HG02943 (cell line): ENCODE results near the gene DMD.
"Not testable (repeated sequence)": the region's sequence is repeated elsewhere in the genome, so short reads cannot be mapped to it uniquely, and the experiment has no call there.

Experiments used
- ATAC-seq: cut with Tn5 transposase; IDR thresholded peaks from one replicate; pipeline ENCODE4 v1.9.1; 2021; ENCODE audit warnings: mild to moderate bottlenecking, low read depth, moderate library complexity; ENCODE audit not compliant: unreplicated experiment

DMD gene

DNA sequence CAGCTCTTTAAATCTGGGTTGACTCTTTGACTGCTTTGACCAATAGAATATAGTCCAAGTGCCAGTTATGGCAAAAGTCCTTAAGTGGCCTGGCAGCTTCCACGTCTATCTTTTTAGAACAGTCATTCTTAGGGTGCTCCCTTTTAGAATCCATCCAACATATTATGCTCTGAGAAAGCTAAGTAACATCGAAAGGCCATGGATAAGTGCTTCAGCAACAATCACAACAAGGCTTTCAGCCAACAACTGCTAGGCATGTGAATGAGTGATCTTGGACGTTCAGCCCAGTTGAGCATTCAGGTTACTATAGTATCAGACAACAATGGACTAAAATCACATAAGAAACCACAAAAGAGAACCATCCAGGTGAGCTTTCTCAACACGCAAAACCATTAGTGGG is 818.7 kb downstream of the DMD start:
- ATAC-seq, result no peak

DNA sequence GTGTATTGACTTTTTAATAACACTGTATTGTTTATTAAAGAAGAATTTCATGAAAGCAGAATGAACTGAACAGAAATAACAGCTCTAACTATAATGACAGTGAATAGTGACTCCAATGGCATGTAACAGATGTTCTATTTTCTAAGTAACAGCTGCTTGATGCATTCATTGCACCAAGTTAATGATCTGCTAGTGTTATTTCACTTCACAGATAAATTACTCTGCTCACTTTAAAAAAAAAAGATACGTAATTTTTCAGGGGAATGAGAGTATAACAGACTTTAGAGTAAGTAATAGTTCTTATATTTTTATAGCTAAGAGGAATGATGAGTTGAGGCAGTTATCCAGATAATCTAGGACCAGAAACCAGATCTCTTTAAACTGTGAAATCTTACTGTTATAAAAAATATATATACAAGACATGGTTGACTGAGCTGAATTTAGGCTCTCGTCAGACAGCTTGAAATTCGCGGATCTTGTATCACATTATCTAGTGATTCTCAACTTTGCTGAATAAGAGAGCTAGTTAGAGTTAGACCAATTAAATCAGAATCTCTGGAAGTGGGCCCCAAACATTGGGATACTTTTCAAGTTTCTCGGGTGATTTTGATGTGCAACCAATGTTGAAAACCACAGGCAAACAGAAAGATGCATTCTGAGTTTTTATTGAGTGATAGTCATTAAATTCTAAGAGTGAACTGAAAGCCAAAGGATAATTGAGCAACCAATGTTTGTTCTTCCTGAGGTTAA is 840.7 kb downstream of the DMD start:
- ATAC-seq, result no peak

DNA sequence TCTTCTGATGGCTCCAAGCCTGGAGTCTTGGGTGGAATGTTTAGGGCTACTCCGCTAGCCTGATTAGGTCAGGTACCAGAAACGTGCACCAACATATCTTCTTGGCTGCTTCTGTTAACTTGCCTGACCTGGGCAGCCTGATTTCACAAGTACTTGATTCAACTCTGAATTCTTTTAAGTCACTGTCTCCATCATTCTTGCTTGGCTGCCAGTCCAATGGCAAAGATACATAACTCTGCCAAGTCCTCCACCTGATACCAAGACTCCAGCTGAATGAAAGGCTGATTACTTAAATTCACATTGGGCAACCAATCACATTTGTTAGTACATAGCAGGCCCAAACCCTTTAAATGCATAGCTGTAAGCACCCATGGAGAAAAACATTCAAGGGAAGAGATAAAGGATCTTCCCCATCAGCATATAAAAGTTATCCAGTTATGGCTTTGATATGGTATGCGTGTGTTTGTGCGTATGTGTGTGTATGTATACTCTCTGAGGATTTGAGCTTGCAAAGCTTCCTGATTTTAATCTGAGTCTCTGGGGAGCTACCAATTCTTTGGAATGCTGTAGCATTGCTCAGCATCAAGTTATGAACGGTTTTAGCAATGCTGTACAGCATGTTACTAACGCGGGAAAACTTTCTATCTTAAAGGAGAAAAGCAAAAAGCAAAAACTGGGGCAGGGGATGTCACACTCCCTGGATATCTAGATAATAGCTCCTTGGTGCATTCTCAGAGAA is 917.2 kb downstream of the DMD start:
- no peak for ATAC-seq

DNA sequence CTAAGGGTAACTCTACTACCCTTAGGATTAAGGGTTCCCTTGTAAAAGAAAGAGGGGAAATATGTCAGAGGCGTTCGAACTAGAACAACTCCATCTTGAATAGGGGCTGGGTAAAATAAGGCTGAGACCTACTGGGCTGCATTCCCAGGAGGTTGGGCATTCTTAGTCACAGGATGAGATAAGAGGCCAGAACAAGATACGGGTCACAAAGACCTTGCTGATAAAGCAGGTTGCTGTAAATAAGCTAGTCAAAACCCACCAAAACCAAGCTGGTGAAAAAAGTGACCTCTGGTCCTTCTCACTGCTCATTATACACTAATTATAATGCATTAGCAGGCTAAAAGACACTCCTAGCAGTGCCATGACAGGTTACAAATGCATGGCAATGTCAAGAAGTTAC is 922.0 kb downstream of the DMD start:
- no peak for ATAC-seq

- ATAC-seq, result no peak
These were observed 929.5 kb downstream of the DMD start for GRCh38 chrX:32281853-32282252.

DNA sequence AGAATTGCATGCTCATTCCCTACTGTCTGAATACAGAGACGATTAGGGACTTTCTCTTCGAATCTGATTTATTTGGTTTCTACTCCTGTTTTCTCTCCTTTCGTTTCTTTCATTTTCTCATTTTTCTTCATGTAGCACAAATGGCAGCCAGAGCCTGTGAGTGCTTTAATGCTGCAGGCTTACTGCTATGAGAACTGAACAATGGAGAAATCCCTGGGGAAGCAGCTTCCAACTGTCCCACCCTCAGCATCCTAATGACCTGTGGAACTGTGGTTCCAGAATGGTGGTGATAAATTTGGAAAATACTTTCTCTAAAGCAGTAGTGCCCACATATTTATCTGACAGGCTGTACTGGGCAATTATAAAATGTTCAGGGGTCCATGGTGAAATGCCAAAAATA is 930.4 kb downstream of the DMD start:
- no peak for ATAC-seq

- no peak for ATAC-seq
These were observed 930.9 kb downstream of the DMD start for GRCh38 chrX:32280489-32280888.

GRCh38 chrX:32276153-32276552 is 935.2 kb downstream of the DMD start:
- no peak for ATAC-seq

- ATAC-seq, result no peak
These were observed 941.5 kb downstream of the DMD start for GRCh38 chrX:32269866-32270265.

- no peak for ATAC-seq
These were observed 943.1 kb downstream of the DMD start for GRCh38 chrX:32268207-32268606.

DNA sequence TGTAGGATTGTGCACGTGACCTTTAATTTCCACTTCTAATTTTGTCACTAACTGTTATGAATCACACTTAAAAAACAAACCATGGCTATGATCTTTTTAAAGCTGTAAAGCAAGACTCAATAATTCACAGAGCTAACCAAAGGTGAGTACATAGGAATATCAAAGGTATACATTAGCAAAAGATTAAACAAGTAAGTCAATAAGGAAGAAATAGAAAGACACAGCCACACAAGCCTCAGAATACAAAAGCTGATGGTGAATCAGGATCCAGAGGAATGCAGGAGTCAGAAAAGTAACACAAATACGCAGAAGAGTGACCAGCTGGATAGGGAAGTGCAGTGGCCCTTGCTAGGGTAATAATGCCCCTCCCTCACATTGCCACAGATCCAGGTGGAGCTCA is 943.6 kb downstream of the DMD start:
- no peak for ATAC-seq

DNA sequence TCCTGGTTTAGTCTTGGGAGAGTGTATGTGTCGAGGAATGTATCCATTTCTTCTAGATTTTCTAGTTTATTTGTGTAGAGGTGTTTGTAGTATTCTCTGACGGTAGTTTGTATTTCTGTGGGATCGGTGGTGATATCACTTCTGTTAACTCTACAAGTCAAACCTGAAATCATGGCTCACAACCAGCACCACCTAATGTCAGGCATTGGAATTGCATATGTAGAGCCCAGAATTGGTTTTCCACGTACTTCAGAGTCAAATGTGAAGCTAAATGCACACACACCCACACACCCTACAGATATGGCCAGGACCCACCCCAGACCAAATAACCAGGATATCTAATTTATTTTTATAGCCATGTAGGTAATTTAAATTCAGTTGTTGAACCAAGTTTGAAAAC is 964.7 kb downstream of the DMD start:
- not testable (repeated sequence) for ATAC-seq

- ATAC-seq, result no peak
These were observed 1015.7 kb downstream of the DMD start for GRCh38 chrX:32195611-32196010.

GRCh38 chrX:32191316-32191715 is 1020.0 kb downstream of the DMD start:
- ATAC-seq, result no peak

DNA sequence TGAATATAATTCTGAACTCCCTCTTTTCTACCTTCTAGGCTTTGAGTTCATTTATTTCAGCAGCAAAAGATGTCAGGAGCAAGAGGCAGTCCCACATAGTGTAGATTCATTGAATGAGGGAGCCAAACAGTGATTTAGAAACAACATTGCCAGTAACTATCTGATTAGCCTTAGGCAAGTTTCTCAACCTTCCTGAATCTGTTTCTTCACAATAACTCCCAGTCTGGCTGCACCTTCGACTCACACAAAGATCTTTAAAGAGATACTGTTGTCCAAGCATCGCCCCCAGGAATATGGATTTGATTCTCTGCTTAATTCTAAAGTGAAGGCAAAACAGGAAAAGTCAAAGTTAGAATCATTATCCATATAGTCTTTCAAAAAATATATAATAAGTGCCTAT is 1026.2 kb downstream of the DMD start:
- no peak for ATAC-seq

- ATAC-seq, result no peak
These were observed 1028.3 kb downstream of the DMD start for GRCh38 chrX:32183066-32183465.

GRCh38 chrX:32176510-32176909 is 1034.8 kb downstream of the DMD start:
- no peak for ATAC-seq

GRCh38 chrX:32170481-32170880 is 1040.9 kb downstream of the DMD start:
- no peak for ATAC-seq

GRCh38 chrX:32155044-32155638 is 1056.2 kb downstream of the DMD start:
- no peak for ATAC-seq

DNA sequence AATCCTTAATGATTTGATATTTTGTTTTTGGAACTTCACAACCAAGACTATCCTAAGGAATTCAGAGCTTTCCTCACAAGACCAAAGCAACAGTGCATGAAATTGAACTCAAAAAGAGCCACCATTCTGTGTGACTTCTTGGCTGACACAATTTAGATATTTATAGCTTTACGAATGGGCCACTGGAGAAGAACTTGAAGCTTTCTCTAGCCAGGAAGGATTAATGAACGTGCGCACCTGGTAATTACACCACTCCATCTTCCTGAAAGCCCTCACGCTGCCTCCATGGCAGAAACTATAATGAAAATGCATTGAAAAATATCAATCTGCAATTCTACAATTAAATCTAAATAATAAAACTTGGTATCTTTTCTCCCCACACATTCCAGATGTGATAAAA is 1057.8 kb downstream of the DMD start:
- no peak for ATAC-seq

DNA sequence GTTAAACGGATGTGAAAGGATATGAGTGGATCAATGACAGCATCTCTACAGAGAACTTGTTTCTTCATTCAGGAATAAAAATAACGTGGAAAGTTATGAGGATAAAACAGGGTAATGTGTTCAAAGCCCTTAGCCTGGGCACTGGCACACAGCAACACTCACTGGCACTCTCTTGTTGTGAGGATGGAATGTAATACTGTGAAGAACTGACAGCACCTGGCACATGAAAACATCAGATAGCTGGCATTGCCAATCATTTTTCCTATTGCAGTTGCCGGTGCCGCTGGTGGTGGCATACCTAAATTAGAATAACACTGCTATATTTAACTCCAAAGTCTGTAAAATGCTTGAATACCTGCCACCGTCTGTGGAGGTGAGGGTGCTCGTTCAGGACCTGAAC is 1061.2 kb downstream of the DMD start:
- no peak for ATAC-seq

DNA sequence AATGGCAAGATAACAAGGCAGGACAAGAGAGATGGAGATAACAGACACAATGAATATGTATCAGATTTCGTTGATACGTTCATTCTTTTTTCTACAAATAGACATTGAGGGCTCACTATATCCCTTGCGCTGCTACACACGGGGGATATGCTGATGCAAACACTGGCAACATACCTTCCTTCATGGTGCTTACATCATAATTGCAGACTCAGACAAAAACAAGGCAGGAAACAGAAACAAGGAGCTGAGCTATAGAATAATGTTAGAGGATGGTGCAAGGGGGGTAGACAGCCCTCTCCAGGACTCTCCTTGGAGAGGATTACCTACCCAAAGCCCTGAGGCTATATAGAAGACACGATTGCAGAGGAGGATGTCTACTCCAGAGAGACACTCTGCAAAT is 1069.5 kb downstream of the DMD start:
- no peak for ATAC-seq
